Tibial nerve (tissue), 4 donors: ENCODE data around the gene VSIG10.

Source experiments
- EP300 ChIP-seq, 2 donors: sonication (generic); formaldehyde crosslinking; IDR thresholded peaks; one replicate each; pipeline ENCODE4 v1.6.1; 2017; ENCODE audit warnings: antibody characterized with exemption in 2 of 2, mild to moderate bottlenecking in 1 of 2
- POLR2A ChIP-seq, 2 donors: fragments of 450-650 bp; IDR thresholded peaks; one replicate each; pipeline ENCODE4 v1.6.1; 2017; ENCODE audit warnings: antibody characterized with exemption in 2 of 2, mild to moderate bottlenecking in 2 of 2, moderate library complexity in 2 of 2
- TF ChIP-seq, protein P1 (sequence below), 5 experiments: fragments of 200-600 bp in 3 of 5; fragments of 450-650 bp in 2 of 5; sonication (generic) in 3 of 5; IDR thresholded peaks; one replicate each; pipeline ENCODE4 v1.5.1; 2016 to 2019; ENCODE audit warnings: antibody characterized with exemption in 5 of 5, mild to moderate bottlenecking in 3 of 5, moderate library complexity in 2 of 5

DNA sequence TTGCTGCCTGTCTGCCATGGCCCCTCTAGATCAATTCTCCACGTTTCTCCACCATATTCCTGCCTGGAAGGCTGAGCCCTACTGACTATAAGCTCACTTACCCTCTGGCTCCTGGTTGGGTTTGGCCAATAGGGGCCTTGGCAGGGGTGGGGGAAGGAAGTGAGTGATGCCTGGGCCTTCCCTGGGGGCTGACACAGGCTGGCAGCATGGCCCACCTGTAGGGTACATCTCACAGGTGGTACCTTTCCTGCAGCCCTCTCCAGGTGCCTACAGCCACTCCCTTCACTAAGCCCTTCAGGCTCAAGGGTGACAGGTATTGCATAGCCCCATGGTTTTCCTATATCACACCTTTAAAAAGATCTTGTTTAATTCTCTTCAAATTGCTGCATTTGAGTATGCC, 83.8 kb downstream of the VSIG10 start:
- TF ChIP-seq POLR2A (IDR thresholded peaks at IDR 0.05) (no peak), EP300 (IDR thresholded peaks at IDR 0.05) (no peak)
- TF ChIP-seq, protein P1, sequence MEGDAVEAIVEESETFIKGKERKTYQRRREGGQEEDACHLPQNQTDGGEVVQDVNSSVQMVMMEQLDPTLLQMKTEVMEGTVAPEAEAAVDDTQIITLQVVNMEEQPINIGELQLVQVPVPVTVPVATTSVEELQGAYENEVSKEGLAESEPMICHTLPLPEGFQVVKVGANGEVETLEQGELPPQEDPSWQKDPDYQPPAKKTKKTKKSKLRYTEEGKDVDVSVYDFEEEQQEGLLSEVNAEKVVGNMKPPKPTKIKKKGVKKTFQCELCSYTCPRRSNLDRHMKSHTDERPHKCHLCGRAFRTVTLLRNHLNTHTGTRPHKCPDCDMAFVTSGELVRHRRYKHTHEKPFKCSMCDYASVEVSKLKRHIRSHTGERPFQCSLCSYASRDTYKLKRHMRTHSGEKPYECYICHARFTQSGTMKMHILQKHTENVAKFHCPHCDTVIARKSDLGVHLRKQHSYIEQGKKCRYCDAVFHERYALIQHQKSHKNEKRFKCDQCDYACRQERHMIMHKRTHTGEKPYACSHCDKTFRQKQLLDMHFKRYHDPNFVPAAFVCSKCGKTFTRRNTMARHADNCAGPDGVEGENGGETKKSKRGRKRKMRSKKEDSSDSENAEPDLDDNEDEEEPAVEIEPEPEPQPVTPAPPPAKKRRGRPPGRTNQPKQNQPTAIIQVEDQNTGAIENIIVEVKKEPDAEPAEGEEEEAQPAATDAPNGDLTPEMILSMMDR (IDR thresholded peaks at IDR 0.05) = no peak
